K562 (cell line): ENCODE data around the gene KIF25. TPM values are rescaled to one million over a fixed set of nuclear protein-coding genes. Genes with fewer than 3 reads are reported as not detected.

Experiments used
- ATAC-seq: fragments of 200-7000 bp; cut with Tn5 transposase; 3 replicates; pipeline ENCODE4 v1.9.1; 2020; ENCODE audit warnings: moderate library complexity
- BruUV-seq: library from RNA; stranded (reverse); fragments of 400-500 nt; replicated peaks from 2 replicates; lab custom pipeline; 2021; lab: Mats Ljungman, UMichigan
- CTCF ChIA-PET: fragments of 300-600 bp; formaldehyde crosslinking; extraction: SDS; loops from one replicate; lab custom pipeline; 2021; ENCODE audit warnings: low intra/inter-chr PET ratio; lab: Yijun Ruan, JAX
- POLR2A ChIA-PET: fragments of 300-600, 350-650 bp; sonication (Branson Sonifier 250); formaldehyde crosslinking; extraction: SDS; loops from one replicate; lab custom pipeline; 2021; ENCODE audit warnings: antibody characterized with exemption, inconsistent platforms; lab: Yijun Ruan, JAX
- DNase-seq, 4 experiments: peaks; one replicate each; pipeline versions ENCODE4 v3.0.0 to v3.0.0-alpha.2; 2011 to 2018; ENCODE audit warnings: low spot score in 3 of 4, mixed read lengths in 3 of 4; ENCODE audit errors: extremely low read depth in 1 of 4
- FAIRE-seq: peaks from 2 replicates; lab custom pipeline; 2011; peaks lifted over from hg19 to GRCh38; lab: Jason Lieb, UNC
- H2AFZ ChIP-seq: 2 replicates; pipeline ENCODE4 v1.6.0; 2011; ENCODE audit warnings: low read depth, low read length, control low read depth, inconsistent platforms
- H3K27ac ChIP-seq: fragments of 200-600 bp; 3 replicates; pipeline ENCODE4 v1.8.0; 2011; ENCODE audit warnings: low read depth, mild to moderate bottlenecking, control low read depth, inconsistent platforms, low read length, moderate library complexity, mixed read lengths; ENCODE audit errors: extremely low read depth
- H3K27me3 ChIP-seq, 2 experiments: fragments of 300-600 bp in 1 of 2; 2 replicates in 1 of 2; 3 replicates in 1 of 2; pipeline versions ENCODE4 v1.6.0 to v1.8.0; 2011; ENCODE audit warnings: inconsistent platforms in 2 of 2, low read length in 2 of 2, mild to moderate bottlenecking in 1 of 2, mixed read lengths in 1 of 2, moderate library complexity in 1 of 2; ENCODE audit not compliant: control insufficient read depth in 2 of 2, insufficient read depth in 2 of 2
- H3K36me3 ChIP-seq: fragments of 300-600 bp; 3 replicates; pipeline ENCODE4 v1.8.0; 2011; ENCODE audit warnings: mild to moderate bottlenecking, low read length, inconsistent platforms; ENCODE audit not compliant: control insufficient read depth, insufficient read depth
- H3K4me1 ChIP-seq, 2 experiments: fragments of 200-600 bp in 1 of 2; replicated peaks in 1 of 2; 2 replicates in 1 of 2; 3 replicates in 1 of 2; pipeline versions ENCODE4 v1.5.1 to v1.8.0; 2011; ENCODE audit warnings: inconsistent platforms in 2 of 2, low read length in 2 of 2, mild to moderate bottlenecking in 1 of 2, mixed read lengths in 1 of 2, moderate library complexity in 1 of 2; ENCODE audit not compliant: control insufficient read depth in 2 of 2, insufficient read depth in 2 of 2
- H3K4me2 ChIP-seq: 2 replicates; pipeline ENCODE4 v1.6.1; 2011; ENCODE audit warnings: low read length, control low read depth, inconsistent platforms, mixed read lengths; ENCODE audit not compliant: insufficient read depth
- H3K4me3 ChIP-seq: fragments of 200-600 bp; sonication (generic), shearing (Covaris generic); 2 replicates; pipeline ENCODE4 v1.5.1; 2016; ENCODE audit warnings: control low read depth, inconsistent platforms
- H3K79me2 ChIP-seq: fragments of 200-600 bp; 3 replicates; pipeline ENCODE4 v1.8.0; 2011; ENCODE audit warnings: low read length, inconsistent platforms; ENCODE audit not compliant: control insufficient read depth, insufficient read depth
- H3K9ac ChIP-seq, 2 experiments: 2 replicates each; pipeline versions ENCODE4 v1.6.0 to v1.6.1; 2011; ENCODE audit warnings: low read depth in 2 of 2, low read length in 2 of 2, control low read depth in 1 of 2, inconsistent platforms in 1 of 2, mild to moderate bottlenecking in 1 of 2, mixed read lengths in 1 of 2; ENCODE audit not compliant: insufficient read depth in 1 of 2
- H3K9me1 ChIP-seq: one replicate; pipeline ENCODE4 v1.6.0; 2011; ENCODE audit warnings: inconsistent platforms, mild to moderate bottlenecking, low read length, moderate library complexity; ENCODE audit not compliant: control insufficient read depth, insufficient read depth
- H3K9me3 ChIP-seq: replicated peaks from 2 replicates; pipeline ENCODE4 v1.5.1; 2011; ENCODE audit warnings: low read depth, low read length, inconsistent platforms; ENCODE audit not compliant: control insufficient read depth, insufficient read depth
- H4K20me1 ChIP-seq: replicated peaks from 2 replicates; pipeline ENCODE4 v1.6.1; 2011; ENCODE audit warnings: low read length, inconsistent platforms, mixed read lengths; ENCODE audit not compliant: control insufficient read depth, insufficient read depth
- DPF2 ChIP-seq: fragments of 450-650 bp; IDR thresholded peaks from 2 replicates; pipeline ENCODE4 v1.6.1; 2016
- GABPB1 ChIP-seq: sonication (generic); formaldehyde crosslinking; IDR thresholded peaks from 2 replicates; pipeline ENCODE4 v1.8.0; 2022; ENCODE audit warnings: mild to moderate bottlenecking, missing genetic modification reagents
- MEIS2 ChIP-seq: fragments of 450-650 bp; IDR thresholded peaks from 2 replicates; pipeline ENCODE4 v1.6.1; 2014; ENCODE audit warnings: mild to moderate bottlenecking; ENCODE audit not compliant: partially characterized antibody
- WGBS: fragments of 100-300 bp; shearing (Covaris generic); methylation state at CpG from one replicate; pipeline ENCODE4 v1.1.6; 2016; ENCODE audit warnings: low coverage, mixed read lengths; ENCODE audit not compliant: insufficient coverage; ENCODE audit errors: missing lambda C conversion rate; 5-methylcytosine and 5-hydroxymethylcytosine counted together
- in situ Hi-C: fragments of 300-500 bp; cut with MboI; formaldehyde crosslinking; loops from 4 replicates; pipeline ENCODE4 v1.15.0; 2018; ENCODE audit warnings: inconsistent platforms, mixed read lengths
- intact Hi-C: fragments of 100-400 bp; cut with micrococcal nuclease; formaldehyde crosslinking; loops from 2 replicates; pipeline ENCODE4 v1.14.2; 2022
- polyA plus RNA-seq, 8 experiments: library from polyadenylated mRNA; depleted of rRNA in 4 of 8; stranded (reverse) in 5 of 8; unstranded in 3 of 8; fragments of >200 nt; fragmentation: Nextera tagmentation in 2 of 8; fragmentation: Illumina TruSeq in 1 of 8; extraction: Ambion mirVana in 2 of 8; extraction: Trizol in 1 of 8; gene quantifications; 2 replicates each; pipeline versions ENCODE4 v1.2.1 to v1.2.3, GENCODE V29; 2011 to 2014; ENCODE audit warnings: inconsistent platforms in 1 of 8, missing spikeins in 1 of 8
- total RNA-seq, 7 experiments: library from RNA; depleted of rRNA in 6 of 7; stranded (reverse); fragments of >200 nt in 6 of 7; fragmentation: Illumina TruSeq in 2 of 7; extraction: Trizol in 2 of 7; gene quantifications; 2 replicates each; pipeline versions ENCODE4 v1.2.1 to v1.2.3, GENCODE V29; 2011 to 2021; ENCODE audit warnings: low replicate concordance in 1 of 7
- TF ChIP-seq, protein P1 (sequence below): fragments of 450-650 bp; IDR thresholded peaks from 2 replicates; pipeline ENCODE4 v1.6.1; 2016
- TF ChIP-seq, protein P2 (sequence below), 2 experiments: IDR thresholded peaks in 1 of 2; conservative IDR thresholded peaks in 1 of 2; 2 replicates each; pipeline ENCODE4 v1.6.1; 2016; ENCODE audit warnings: low read depth in 2 of 2, mild to moderate bottlenecking in 1 of 2, missing compliant biosample characterization in 1 of 2, missing genetic modification characterization in 1 of 2, moderate library complexity in 1 of 2

KIF25 gene
- total and polyA plus RNA-seq, 9 of the 15 experiments (the other 6 are each of a cell fraction or from before 2014, with no cell fraction given), result 0.04 to 0.49 (median 0.23) TPM; not detected in 5

DNA sequence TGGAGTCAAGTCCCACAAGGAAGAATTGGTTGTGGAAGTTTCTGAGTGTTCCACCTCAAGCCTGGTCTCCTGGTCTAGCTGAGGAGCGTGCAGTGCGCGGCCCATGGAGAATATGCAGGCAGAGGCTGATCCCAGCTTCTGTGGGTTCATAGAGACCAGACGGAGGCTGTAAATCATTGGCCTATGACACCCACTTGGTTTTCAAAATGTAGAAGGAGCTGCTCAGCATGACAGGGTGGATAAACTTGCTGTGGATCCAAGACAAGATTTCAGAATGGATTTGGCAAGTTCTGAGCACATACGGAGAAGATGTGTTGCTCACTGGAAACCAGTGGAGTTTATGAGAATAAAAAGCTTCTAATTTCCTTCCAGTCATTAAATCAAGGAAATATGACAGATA, 744 bp downstream of the KIF25 start:
- WGBS, result 24% methylated on average over 5 of the region's 5 CpGs
- CTCF ChIA-PET, result no interaction called here
- peak; percentile 59 for FAIRE-seq
- no peak overlapping the region for H2AFZ ChIP-seq
- intact Hi-C loops, result no loop called here
- no peaks in the 10 kb centered on the region for H3K36me3 ChIP-seq
- TF ChIP-seq MEIS2 (peak; percentile 74), GABPB1 (no peak), DPF2 (no peak)
- TF ChIP-seq, protein P1, sequence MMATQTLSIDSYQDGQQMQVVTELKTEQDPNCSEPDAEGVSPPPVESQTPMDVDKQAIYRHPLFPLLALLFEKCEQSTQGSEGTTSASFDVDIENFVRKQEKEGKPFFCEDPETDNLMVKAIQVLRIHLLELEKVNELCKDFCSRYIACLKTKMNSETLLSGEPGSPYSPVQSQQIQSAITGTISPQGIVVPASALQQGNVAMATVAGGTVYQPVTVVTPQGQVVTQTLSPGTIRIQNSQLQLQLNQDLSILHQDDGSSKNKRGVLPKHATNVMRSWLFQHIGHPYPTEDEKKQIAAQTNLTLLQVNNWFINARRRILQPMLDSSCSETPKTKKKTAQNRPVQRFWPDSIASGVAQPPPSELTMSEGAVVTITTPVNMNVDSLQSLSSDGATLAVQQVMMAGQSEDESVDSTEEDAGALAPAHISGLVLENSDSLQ, result peak; percentile 87
- TF ChIP-seq, protein P2, sequence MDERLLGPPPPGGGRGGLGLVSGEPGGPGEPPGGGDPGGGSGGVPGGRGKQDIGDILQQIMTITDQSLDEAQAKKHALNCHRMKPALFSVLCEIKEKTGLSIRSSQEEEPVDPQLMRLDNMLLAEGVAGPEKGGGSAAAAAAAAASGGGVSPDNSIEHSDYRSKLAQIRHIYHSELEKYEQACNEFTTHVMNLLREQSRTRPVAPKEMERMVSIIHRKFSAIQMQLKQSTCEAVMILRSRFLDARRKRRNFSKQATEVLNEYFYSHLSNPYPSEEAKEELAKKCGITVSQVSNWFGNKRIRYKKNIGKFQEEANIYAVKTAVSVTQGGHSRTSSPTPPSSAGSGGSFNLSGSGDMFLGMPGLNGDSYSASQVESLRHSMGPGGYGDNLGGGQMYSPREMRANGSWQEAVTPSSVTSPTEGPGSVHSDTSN (CRISPR knock-in tag; IDR thresholded peaks at IDR 0.05; ENCODE audit: low read depth), result no peak
- TF ChIP-seq, protein P2 (tag; conservative IDR thresholded peaks at IDR 0.05; ENCODE audit: low read depth), result peak; percentile 85
- H3K4me1 ChIP-seq, result peaks cover 0 to 17% of the 10 kb centered on the region in 2 experiments; a peak in 2 of 5 replicates
- no peak overlapping the region for H3K4me2 ChIP-seq
- POLR2A ChIA-PET, result interaction anchor here (0.6 to 1.6 kb wide), 2 partner anchors 9 to 1596 kb away, joined by 5 to 6 read pairs; no protein-coding TSS in a partner anchor
- H3K27me3 ChIP-seq, result peaks cover 23 to 62% of the 10 kb centered on the region in 2 experiments; a peak in 4 of 5 replicates
- no TSS peak for BruUV-seq
- no peak overlapping the region for H3K9ac ChIP-seq
- DNase-seq, result no peak
- no peaks in the 10 kb centered on the region for H3K9me3 ChIP-seq
- no peaks in the 10 kb centered on the region for H3K9me1 ChIP-seq
- H4K20me1 ChIP-seq, result peaks cover 3% of the 10 kb centered on the region; the same call in 1 of the 2 replicates
- H3K27ac ChIP-seq, result no peak overlapping the region
- H3K79me2 ChIP-seq, result no peaks in the 10 kb centered on the region
- ATAC-seq, result peak; percentile 39
- no peak overlapping the region for H3K4me3 ChIP-seq
- in situ Hi-C loops, result no loop called here
